Calu3 (cell line): ENCODE data around the gene GRID2. TPM values are rescaled to one million over a fixed set of nuclear protein-coding genes. Genes with fewer than 3 reads are reported as not detected.

Experiments
- BruUV-seq: library from RNA; stranded (reverse); fragments of 400-500 nt; replicated peaks from 2 replicates; lab custom pipeline; 2021; lab: Mats Ljungman, UMichigan
- CTCF ChIA-PET: fragments of 300-600 bp; sonication (Branson Sonifier 250); formaldehyde crosslinking; loops from one replicate; lab custom pipeline; 2022; ENCODE audit warnings: antibody characterized with exemption; lab: Charles Lee
- DNase-seq: peaks from one replicate; pipeline ENCODE4 v3.0.0; 2022
- H3K27ac Mint-ChIP-seq: one replicate; pipeline ENCODE4 v1.8.0; 2022; ENCODE audit warnings: mixed read lengths; ENCODE audit not compliant: unreplicated experiment
- H3K27me3 Mint-ChIP-seq: one replicate; pipeline ENCODE4 v1.8.0; 2022; ENCODE audit warnings: mixed read lengths; ENCODE audit not compliant: unreplicated experiment
- H3K36me3 Mint-ChIP-seq: one replicate; pipeline ENCODE4 v1.8.0; 2022; ENCODE audit warnings: mild to moderate bottlenecking, moderate library complexity, mixed read lengths; ENCODE audit not compliant: insufficient read depth, unreplicated experiment
- H3K4me1 Mint-ChIP-seq: one replicate; pipeline ENCODE4 v1.8.0; 2022; ENCODE audit warnings: mild to moderate bottlenecking, low read depth, mixed read lengths; ENCODE audit not compliant: unreplicated experiment
- H3K4me3 Mint-ChIP-seq: one replicate; pipeline ENCODE4 v1.8.0; 2022; ENCODE audit warnings: mild to moderate bottlenecking, low read depth, moderate library complexity, mixed read lengths; ENCODE audit not compliant: unreplicated experiment
- H3K9me3 Mint-ChIP-seq: one replicate; pipeline ENCODE4 v1.8.0; 2022; ENCODE audit warnings: low read depth, mixed read lengths; ENCODE audit not compliant: unreplicated experiment
- intact Hi-C: fragments of 100-400 bp; cut with micrococcal nuclease; formaldehyde crosslinking; loops from one replicate; pipeline ENCODE4 v1.10.0; 2022; ENCODE audit not compliant: unreplicated experiment
- total RNA-seq: library from RNA; stranded (reverse); gene quantifications from 2 replicates; pipeline ENCODE4 v1.2.3, GENCODE V29; 2022
- TF ChIP-seq, protein P1 (sequence below): fragments of 200-600 bp; IDR thresholded peaks from one replicate; pipeline ENCODE4 v1.8.0; 2022; ENCODE audit warnings: antibody characterized with exemption; ENCODE audit not compliant: unreplicated experiment

The GRID2 gene
- total RNA-seq, 1 experiment from 2014 or later: not detected

DNA sequence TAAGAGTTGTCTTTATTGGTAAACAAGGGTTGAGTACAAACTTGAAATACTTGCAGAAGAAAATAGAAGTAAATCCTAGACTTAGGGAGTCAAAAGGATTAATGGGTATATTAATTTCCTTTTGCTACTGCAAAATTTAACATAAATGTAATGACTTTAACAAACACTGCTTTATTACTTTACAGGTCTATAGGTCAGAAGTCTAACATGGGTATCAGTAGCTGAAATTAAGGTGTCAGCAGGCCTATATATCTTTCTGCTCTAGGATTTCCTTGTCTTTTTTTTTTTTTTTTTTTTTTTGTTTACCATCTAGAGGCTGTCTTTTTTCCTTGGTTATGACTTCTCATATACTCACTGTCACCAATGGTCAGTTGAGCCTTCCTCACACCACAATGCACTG is 220.4 kb downstream of the GRID2 start:
- DNase-seq: no peak
- no peaks in the 10 kb centered on the region for H3K27me3 Mint-ChIP-seq
- H3K27ac Mint-ChIP-seq: no peak overlapping the region
- no peaks in the 10 kb centered on the region for H3K36me3 Mint-ChIP-seq
- H3K4me1 Mint-ChIP-seq: no peaks in the 10 kb centered on the region
- TF ChIP-seq, protein P1, sequence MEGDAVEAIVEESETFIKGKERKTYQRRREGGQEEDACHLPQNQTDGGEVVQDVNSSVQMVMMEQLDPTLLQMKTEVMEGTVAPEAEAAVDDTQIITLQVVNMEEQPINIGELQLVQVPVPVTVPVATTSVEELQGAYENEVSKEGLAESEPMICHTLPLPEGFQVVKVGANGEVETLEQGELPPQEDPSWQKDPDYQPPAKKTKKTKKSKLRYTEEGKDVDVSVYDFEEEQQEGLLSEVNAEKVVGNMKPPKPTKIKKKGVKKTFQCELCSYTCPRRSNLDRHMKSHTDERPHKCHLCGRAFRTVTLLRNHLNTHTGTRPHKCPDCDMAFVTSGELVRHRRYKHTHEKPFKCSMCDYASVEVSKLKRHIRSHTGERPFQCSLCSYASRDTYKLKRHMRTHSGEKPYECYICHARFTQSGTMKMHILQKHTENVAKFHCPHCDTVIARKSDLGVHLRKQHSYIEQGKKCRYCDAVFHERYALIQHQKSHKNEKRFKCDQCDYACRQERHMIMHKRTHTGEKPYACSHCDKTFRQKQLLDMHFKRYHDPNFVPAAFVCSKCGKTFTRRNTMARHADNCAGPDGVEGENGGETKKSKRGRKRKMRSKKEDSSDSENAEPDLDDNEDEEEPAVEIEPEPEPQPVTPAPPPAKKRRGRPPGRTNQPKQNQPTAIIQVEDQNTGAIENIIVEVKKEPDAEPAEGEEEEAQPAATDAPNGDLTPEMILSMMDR: no peak
- CTCF ChIA-PET: no interaction called here
- no TSS peak for BruUV-seq
- H3K4me3 Mint-ChIP-seq: no peak overlapping the region
- no peaks in the 10 kb centered on the region for H3K9me3 Mint-ChIP-seq
- intact Hi-C loops: no loop called here

DNA sequence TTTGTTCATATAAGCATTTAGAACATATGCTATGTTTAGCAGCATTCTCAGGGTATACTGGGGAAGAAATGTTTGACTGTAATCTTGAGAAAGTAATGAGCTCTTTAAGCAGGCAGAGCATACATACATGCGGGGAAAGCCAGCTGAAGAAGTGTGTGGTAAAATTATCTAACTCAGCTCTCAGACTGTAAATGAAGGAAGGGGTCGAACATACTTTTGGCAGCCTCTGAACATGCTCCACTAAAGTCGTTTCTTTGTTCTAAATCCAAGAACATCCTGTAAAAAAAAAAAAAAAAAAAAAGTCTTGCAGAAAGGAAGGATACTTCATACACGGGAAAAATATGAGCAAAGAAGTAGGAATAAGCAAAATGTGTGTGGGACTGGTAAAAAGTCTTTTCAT is 224.8 kb downstream of the GRID2 start:
- Mint-ChIP-seq H3K27ac (no peak overlapping the region), H3K27me3 (no peaks in the 10 kb centered on the region), H3K36me3 (no peaks in the 10 kb centered on the region), H3K4me1 (no peaks in the 10 kb centered on the region), H3K4me3 (no peak overlapping the region), H3K9me3 (no peaks in the 10 kb centered on the region)
- BruUV-seq: no TSS peak
- DNase-seq: no peak
- TF ChIP-seq, protein P1: no peak
- CTCF ChIA-PET: interaction anchor here (0.7 kb wide), 1 partner anchor 389 kb away, joined by 11 read pairs; no protein-coding TSS in a partner anchor
- intact Hi-C loops: no loop called here

DNA sequence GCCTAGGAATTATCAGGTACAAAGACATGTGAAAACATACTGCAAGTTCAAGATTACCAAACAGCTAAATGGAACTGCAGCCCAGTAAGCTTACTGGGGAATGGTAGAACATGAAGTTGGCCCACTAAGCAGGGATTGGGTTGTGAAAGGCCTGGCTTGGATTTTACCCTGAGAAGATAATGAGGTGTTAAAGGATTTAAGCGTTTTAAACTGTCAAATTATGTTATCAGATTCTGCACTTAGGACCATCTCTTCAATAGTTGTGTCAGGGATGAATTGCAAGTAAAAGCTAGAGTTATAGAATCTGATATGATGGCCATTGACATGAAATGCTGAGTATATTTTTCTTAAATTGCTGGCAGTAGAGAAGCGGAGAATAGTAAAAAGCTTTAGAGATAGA is 225.7 kb downstream of the GRID2 start:
- Mint-ChIP-seq H3K4me3 (no peak overlapping the region), H3K9me3 (no peaks in the 10 kb centered on the region)

DNA sequence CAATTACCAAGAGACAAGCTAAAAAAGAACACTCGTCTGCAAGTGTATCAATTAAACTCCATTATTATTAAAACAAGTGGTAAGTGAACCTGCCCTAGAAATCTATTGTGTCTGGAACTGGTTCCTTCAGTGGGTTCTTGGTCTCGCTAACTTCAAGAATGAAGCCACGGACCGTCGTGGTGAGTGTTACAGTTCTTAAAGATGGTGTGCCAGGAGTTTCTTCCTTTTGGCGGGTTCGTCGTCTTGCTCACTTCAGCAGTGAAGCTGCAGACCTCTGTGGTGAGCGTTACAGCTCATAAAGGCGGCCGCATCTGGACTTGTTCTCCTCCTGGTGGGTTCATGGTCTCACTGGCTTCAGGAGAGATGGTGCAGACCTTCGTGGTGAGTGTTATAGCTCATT is 231.8 kb downstream of the GRID2 start:
- no peaks in the 10 kb centered on the region for H3K27me3 Mint-ChIP-seq
- CTCF ChIA-PET: no interaction called here
- no peak for DNase-seq
- H3K4me3 Mint-ChIP-seq: no peak overlapping the region
- no peak overlapping the region for H3K27ac Mint-ChIP-seq
- TF ChIP-seq, protein P1: no peak
- H3K9me3 Mint-ChIP-seq: no peaks in the 10 kb centered on the region
- H3K4me1 Mint-ChIP-seq: no peaks in the 10 kb centered on the region
- intact Hi-C loops: no loop called here
- no TSS peak for BruUV-seq
- no peaks in the 10 kb centered on the region for H3K36me3 Mint-ChIP-seq

More for the DNA sequence above, 225.7 kb downstream of the GRID2 start:
- BruUV-seq: no TSS peak
- Mint-ChIP-seq H3K36me3 (no peaks in the 10 kb centered on the region), H3K27me3 (no peaks in the 10 kb centered on the region), H3K27ac (no peak overlapping the region), H3K4me1 (no peaks in the 10 kb centered on the region)
- intact Hi-C loops: no loop called here
- CTCF ChIA-PET: no interaction called here
- TF ChIP-seq, protein P1: no peak
- DNase-seq: no peak
